Breast epithelium (tissue), 3 donors: ENCODE data around the gene CXXC5.

Experiments
- POLR2A ChIP-seq: fragments of 450-650 bp; IDR thresholded peaks from one replicate; pipeline ENCODE4 v1.6.1; 2016; ENCODE audit warnings: antibody characterized with exemption, mild to moderate bottlenecking, moderate library complexity
- TF ChIP-seq, protein P1 (sequence below), 3 donors: fragments of 450-650 bp; IDR thresholded peaks; one replicate each; pipeline ENCODE4 v1.5.1; 2016 to 2017; ENCODE audit warnings: antibody characterized with exemption in 3 of 3, mild to moderate bottlenecking in 3 of 3, moderate library complexity in 3 of 3

- TF ChIP-seq, protein P1, sequence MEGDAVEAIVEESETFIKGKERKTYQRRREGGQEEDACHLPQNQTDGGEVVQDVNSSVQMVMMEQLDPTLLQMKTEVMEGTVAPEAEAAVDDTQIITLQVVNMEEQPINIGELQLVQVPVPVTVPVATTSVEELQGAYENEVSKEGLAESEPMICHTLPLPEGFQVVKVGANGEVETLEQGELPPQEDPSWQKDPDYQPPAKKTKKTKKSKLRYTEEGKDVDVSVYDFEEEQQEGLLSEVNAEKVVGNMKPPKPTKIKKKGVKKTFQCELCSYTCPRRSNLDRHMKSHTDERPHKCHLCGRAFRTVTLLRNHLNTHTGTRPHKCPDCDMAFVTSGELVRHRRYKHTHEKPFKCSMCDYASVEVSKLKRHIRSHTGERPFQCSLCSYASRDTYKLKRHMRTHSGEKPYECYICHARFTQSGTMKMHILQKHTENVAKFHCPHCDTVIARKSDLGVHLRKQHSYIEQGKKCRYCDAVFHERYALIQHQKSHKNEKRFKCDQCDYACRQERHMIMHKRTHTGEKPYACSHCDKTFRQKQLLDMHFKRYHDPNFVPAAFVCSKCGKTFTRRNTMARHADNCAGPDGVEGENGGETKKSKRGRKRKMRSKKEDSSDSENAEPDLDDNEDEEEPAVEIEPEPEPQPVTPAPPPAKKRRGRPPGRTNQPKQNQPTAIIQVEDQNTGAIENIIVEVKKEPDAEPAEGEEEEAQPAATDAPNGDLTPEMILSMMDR (IDR thresholded peaks at IDR 0.05), result no peak
- TF ChIP-seq POLR2A, result no peak
Observed at GRCh38 chr5:139726248-139726647, 78.1 kb downstream of the CXXC5 start.
